ENCODE data around the gene HSPG2.
"Not testable (repeated sequence)": the region's sequence is repeated elsewhere in the genome, so short reads cannot be mapped to it uniquely, and the experiment has no call there.

The HSPG2 gene

GRCh38 chr1:21843208-21843607, 93.9 kb downstream of the HSPG2 start:
- no peak for DNase-seq (ENCODE audit: low read depth)

GRCh38 chr1:21842606-21843162, 94.4 kb downstream of the HSPG2 start:
- no peak for DNase-seq (ENCODE audit: low read depth)

- no peak for DNase-seq (ENCODE audit: low read depth)
These were observed 95.2 kb downstream of the HSPG2 start for GRCh38 chr1:21841852-21842466.

GRCh38 chr1:21840981-21841380, 96.1 kb downstream of the HSPG2 start:
- DNase-seq (ENCODE audit: low read depth) = no peak

GRCh38 chr1:21839337-21840037, 97.6 kb downstream of the HSPG2 start:
- DNase-seq (ENCODE audit: low read depth) = no peak

- DNase-seq (ENCODE audit: low read depth) = no peak
These were observed 98.6 kb downstream of the HSPG2 start for GRCh38 chr1:21838359-21839157.

- no peak for DNase-seq (ENCODE audit: low read depth)
These were observed 99.6 kb downstream of the HSPG2 start for GRCh38 chr1:21837476-21837875.

- no peak for DNase-seq (ENCODE audit: low read depth)
These were observed 100.4 kb downstream of the HSPG2 start for GRCh38 chr1:21836729-21837128.

- no peak for DNase-seq (ENCODE audit: low read depth)
These were observed 101.1 kb downstream of the HSPG2 start for GRCh38 chr1:21836010-21836409.

- DNase-seq (ENCODE audit: low read depth) = no peak
These were observed 102.4 kb downstream of the HSPG2 start for GRCh38 chr1:21834666-21835065.

GRCh38 chr1:21834094-21834493, 103.0 kb downstream of the HSPG2 start:
- DNase-seq (ENCODE audit: low read depth) = no peak

- no peak for DNase-seq (ENCODE audit: low read depth)
These were observed 103.6 kb downstream of the HSPG2 start for GRCh38 chr1:21833392-21833976.

GRCh38 chr1:21831454-21831970, 105.6 kb downstream of the HSPG2 start:
- DNase-seq (ENCODE audit: low read depth) = no peak

- no peak for DNase-seq (ENCODE audit: low read depth)
These were observed 106.2 kb downstream of the HSPG2 start for GRCh38 chr1:21830792-21831453.

GRCh38 chr1:21829294-21829693, 107.8 kb downstream of the HSPG2 start:
- no peak for DNase-seq (ENCODE audit: low read depth)

GRCh38 chr1:21828506-21829210, 108.5 kb downstream of the HSPG2 start:
- no peak for DNase-seq (ENCODE audit: low read depth)

GRCh38 chr1:21828075-21828474, 109.0 kb downstream of the HSPG2 start:
- no peak for DNase-seq (ENCODE audit: low read depth)

GRCh38 chr1:21827141-21827679, 109.9 kb downstream of the HSPG2 start:
- DNase-seq (ENCODE audit: low read depth) = no peak

- not testable (repeated sequence) for DNase-seq (ENCODE audit: low read depth)
These were observed 110.4 kb downstream of the HSPG2 start for GRCh38 chr1:21826694-21827093.

GRCh38 chr1:21825393-21825792, 111.7 kb downstream of the HSPG2 start:
- DNase-seq (ENCODE audit: low read depth) = no peak

GRCh38 chr1:21824926-21825325, 112.2 kb downstream of the HSPG2 start:
- no peak for DNase-seq (ENCODE audit: low read depth)
